Fibroblast of lung (primary cell): ENCODE measurements around the gene KANTR.

Source experiments
- CTCF ChIP-seq, 2 donors: IDR thresholded peaks in 1 of 2; conservative IDR thresholded peaks in 1 of 2; 1 replicate in 1 of 2; 2 replicates in 1 of 2; pipeline ENCODE4 v1.5.1; 2011 to 2012; ENCODE audit warnings: low read length in 2 of 2, control low read depth in 1 of 2, inconsistent platforms in 1 of 2, low read depth in 1 of 2, mild to moderate bottlenecking in 1 of 2
- EZH2 ChIP-seq: IDR thresholded peaks from 2 replicates; pipeline ENCODE4 v1.5.1; 2012; ENCODE audit warnings: low read length, control low read depth, mild to moderate bottlenecking; ENCODE audit errors: missing control alignments

- no peak for TF ChIP-seq CTCF (conservative IDR thresholded peaks at IDR 0.05 in 1 of 2, IDR thresholded peaks at IDR 0.05 in 1 of 2; ENCODE audit: low read depth in 1 of 2, low read length in 2 of 2)
- TF ChIP-seq EZH2: no peak
Measured at GRCh38 chrX:53080628-53081580, 13.0 kb upstream of the KANTR start.
